OCI-LY3 (cell line): ENCODE results near the gene SGPP2.

ENCODE experiments used
- H2AFZ ChIP-seq: fragments of 200-600, 300-600 bp; shearing (Covaris generic); 2 replicates; pipeline ENCODE4 v1.6.0; 2014; ENCODE audit warnings: antibody characterized with exemption, low read depth, low read length
- H3K27ac ChIP-seq: fragments of 200-600, 300-600 bp; sonication (generic); 2 replicates; pipeline ENCODE4 v1.5.1; 2014; ENCODE audit warnings: mild to moderate bottlenecking, low read length, moderate library complexity, mixed read lengths
- H3K27me3 ChIP-seq: fragments of 200-600, 300-600 bp; sonication (generic); 2 replicates; pipeline ENCODE4 v1.6.1; 2014; ENCODE audit warnings: low read depth, low read length, mixed read lengths
- H3K36me3 ChIP-seq: fragments of 200-600, 300-600 bp; sonication (generic); replicated peaks from 2 replicates; pipeline ENCODE3; 2014; ENCODE audit warnings: low read depth, low read length, mixed read lengths
- H3K4me1 ChIP-seq: fragments of 300-600, 200-600 bp; sonication (generic); 2 replicates; pipeline ENCODE4 v1.6.1; 2014; ENCODE audit warnings: low read length, mixed read lengths
- H3K4me2 ChIP-seq: fragments of 200-600, 300-600 bp; sonication (generic); 2 replicates; pipeline ENCODE4 v1.6.1; 2014; ENCODE audit warnings: low read length, mixed read lengths
- H3K4me3 ChIP-seq: fragments of 300-600, 200-600 bp; sonication (generic); 2 replicates; pipeline ENCODE4 v1.5.1; 2014; ENCODE audit warnings: antibody characterized with exemption, mild to moderate bottlenecking, low read length, moderate library complexity
- H3K79me2 ChIP-seq: fragments of 300-600, 200-600 bp; shearing (Covaris generic); 2 replicates; pipeline ENCODE4 v1.6.1; 2014; ENCODE audit warnings: mild to moderate bottlenecking, low read length, mixed read lengths
- H3K9ac ChIP-seq: fragments of 300-600, 200-600 bp; shearing (Covaris generic); 2 replicates; pipeline ENCODE4 v1.6.0; 2014; ENCODE audit warnings: mild to moderate bottlenecking, low read length, moderate library complexity
- H3K9me3 ChIP-seq: fragments of 200-600, 300-600 bp; shearing (Covaris generic); 2 replicates; pipeline ENCODE4 v1.6.1; 2014; ENCODE audit warnings: low read length, mixed read lengths; ENCODE audit not compliant: insufficient read depth
- H4K20me1 ChIP-seq: fragments of 200-600, 300-600 bp; sonication (generic); 2 replicates; pipeline ENCODE4 v1.6.1; 2016; ENCODE audit warnings: low read length, mixed read lengths; ENCODE audit not compliant: insufficient read depth
- EZH2phosphoT487 ChIP-seq: fragments of 200-600 bp; shearing (Covaris generic); IDR thresholded peaks from 2 replicates; pipeline ENCODE4 v1.6.1; 2018; ENCODE audit warnings: antibody characterized with exemption, mixed run types, low read depth
- TF ChIP-seq, protein P1 (sequence below): fragments of 200-600, 300-600 bp; sonication (generic); IDR thresholded peaks from 2 replicates; pipeline ENCODE4 v1.5.1; 2014; ENCODE audit warnings: antibody characterized with exemption, low read length, low read depth

SGPP2 gene

GRCh38 chr2:222523783-222524544 is 99.6 kb downstream of the SGPP2 start:
- Histone ChIP-seq H3K9ac (no peak overlapping the region), H4K20me1 (no peaks in the 10 kb centered on the region), H3K9me3 (no peaks in the 10 kb centered on the region), H3K27ac (no peak overlapping the region), H2AFZ (no peak overlapping the region), H3K79me2 (no peaks in the 10 kb centered on the region), H3K4me1 (0 out of 2 replicates have a peak, but pooled peaks cover 3% of the 10 kb centered on the region), H3K4me2 (no peak overlapping the region), H3K36me3 (no peaks in the 10 kb centered on the region), H3K4me3 (no peak overlapping the region), H3K27me3 (no peaks in the 10 kb centered on the region)
- TF ChIP-seq, protein P1, sequence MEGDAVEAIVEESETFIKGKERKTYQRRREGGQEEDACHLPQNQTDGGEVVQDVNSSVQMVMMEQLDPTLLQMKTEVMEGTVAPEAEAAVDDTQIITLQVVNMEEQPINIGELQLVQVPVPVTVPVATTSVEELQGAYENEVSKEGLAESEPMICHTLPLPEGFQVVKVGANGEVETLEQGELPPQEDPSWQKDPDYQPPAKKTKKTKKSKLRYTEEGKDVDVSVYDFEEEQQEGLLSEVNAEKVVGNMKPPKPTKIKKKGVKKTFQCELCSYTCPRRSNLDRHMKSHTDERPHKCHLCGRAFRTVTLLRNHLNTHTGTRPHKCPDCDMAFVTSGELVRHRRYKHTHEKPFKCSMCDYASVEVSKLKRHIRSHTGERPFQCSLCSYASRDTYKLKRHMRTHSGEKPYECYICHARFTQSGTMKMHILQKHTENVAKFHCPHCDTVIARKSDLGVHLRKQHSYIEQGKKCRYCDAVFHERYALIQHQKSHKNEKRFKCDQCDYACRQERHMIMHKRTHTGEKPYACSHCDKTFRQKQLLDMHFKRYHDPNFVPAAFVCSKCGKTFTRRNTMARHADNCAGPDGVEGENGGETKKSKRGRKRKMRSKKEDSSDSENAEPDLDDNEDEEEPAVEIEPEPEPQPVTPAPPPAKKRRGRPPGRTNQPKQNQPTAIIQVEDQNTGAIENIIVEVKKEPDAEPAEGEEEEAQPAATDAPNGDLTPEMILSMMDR = no peak
- no peak for TF ChIP-seq EZH2phosphoT487

DNA sequence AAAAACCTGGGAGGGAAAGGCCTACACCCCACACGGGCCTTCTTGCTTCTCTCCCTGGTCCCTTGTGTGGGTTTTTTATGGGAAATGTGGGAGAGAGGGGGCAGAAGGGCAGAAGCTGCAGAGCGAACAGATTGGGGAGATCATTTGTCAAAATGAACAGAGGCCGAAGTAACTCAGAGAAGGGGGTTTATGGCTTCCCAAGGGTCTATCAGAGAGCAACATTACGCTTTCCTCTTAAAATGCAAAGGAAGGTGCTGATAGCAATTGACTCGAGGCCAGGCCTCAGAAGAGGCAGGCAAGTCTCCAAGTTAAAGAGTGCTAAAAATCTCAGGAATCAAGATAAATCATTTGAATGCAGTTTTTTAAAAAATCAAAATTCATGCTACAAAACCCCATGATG is 101.5 kb downstream of the SGPP2 start:
- H3K9me3 ChIP-seq = no peaks in the 10 kb centered on the region
- TF ChIP-seq, protein P1 = no peak
- TF ChIP-seq EZH2phosphoT487 = no peak
- H3K27ac ChIP-seq = no peak overlapping the region

DNA sequence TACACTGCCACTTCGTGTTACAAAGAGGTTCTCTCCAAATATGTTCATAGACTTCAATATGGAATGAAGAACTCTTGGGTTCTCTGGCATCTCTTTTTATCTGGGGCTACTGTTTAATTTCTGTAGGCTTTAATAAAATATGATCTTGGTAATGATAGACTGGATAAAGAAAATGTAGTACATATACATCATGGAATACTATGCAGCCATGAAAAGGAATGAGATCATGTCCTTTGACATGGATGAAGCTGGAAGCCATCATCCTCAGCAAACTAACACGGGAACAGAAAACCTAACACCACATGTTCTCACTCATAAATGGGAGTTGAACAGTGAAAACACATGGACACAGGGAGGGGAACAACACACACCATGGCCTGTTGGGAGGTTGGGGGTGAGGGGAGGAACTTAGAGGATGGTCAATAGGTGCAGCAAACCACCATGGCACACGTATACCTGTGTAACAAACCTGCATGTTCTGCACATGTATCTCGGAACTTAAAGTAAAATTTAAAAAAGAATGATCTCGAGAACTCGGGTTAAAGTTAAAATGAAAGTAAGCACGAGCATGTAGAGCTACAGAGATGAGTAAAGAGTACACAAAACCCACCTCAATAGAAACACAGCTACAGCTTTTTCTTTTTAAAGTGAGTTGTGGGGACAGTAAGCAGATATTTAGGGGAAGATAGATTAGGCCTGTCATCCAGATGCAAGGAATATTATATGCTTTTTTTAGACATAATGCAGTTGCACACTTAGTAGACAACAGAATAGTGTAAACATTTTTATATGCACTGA is 102.3 kb downstream of the SGPP2 start:
- Histone ChIP-seq H4K20me1 (no peaks in the 10 kb centered on the region), H3K4me2 (no peak overlapping the region), H3K4me3 (no peak overlapping the region), H3K27ac (no peak overlapping the region), H2AFZ (no peak overlapping the region), H3K36me3 (no peaks in the 10 kb centered on the region), H3K4me1 (0 out of 2 replicates have a peak, but pooled peaks cover 3% of the 10 kb centered on the region), H3K79me2 (no peaks in the 10 kb centered on the region), H3K27me3 (no peaks in the 10 kb centered on the region), H3K9me3 (no peaks in the 10 kb centered on the region), H3K9ac (no peak overlapping the region)
- no peak for TF ChIP-seq EZH2phosphoT487
- TF ChIP-seq, protein P1 = no peak

More for the DNA sequence above, 101.5 kb downstream of the SGPP2 start:
- Histone ChIP-seq H4K20me1 (no peaks in the 10 kb centered on the region), H3K27me3 (no peaks in the 10 kb centered on the region), H3K9ac (no peak overlapping the region), H3K4me2 (no peak overlapping the region), H3K4me3 (no peak overlapping the region), H2AFZ (no peak overlapping the region), H3K36me3 (no peaks in the 10 kb centered on the region), H3K79me2 (no peaks in the 10 kb centered on the region), H3K4me1 (0 out of 2 replicates have a peak, but pooled peaks cover 3% of the 10 kb centered on the region)

DNA sequence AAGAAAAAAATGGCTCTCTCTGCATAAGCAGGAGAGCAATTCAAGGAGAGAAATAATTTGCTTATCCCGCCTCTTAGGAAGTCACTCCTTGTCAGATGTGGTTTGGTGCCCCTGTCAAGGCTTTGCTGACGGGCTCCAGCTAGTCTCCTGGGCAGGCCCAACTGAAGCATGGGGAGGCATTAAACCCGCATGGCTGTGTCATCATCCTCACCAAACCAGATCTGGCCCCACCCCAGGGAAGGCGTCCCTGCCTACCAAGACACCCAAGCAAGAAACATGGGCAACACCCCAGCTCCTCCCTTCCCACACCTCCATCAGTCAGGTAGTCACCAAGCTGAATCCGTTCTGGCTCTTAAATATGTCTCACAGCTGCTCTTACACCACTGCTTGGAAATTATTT is 108.0 kb downstream of the SGPP2 start:
- Histone ChIP-seq H3K79me2 (no peaks in the 10 kb centered on the region), H4K20me1 (no peaks in the 10 kb centered on the region), H3K9ac (no peak overlapping the region), H3K9me3 (no peaks in the 10 kb centered on the region), H2AFZ (no peak overlapping the region), H3K27ac (no peak overlapping the region), H3K4me3 (no peak overlapping the region), H3K4me2 (no peak overlapping the region), H3K4me1 (no peaks in the 10 kb centered on the region), H3K36me3 (no peaks in the 10 kb centered on the region), H3K27me3 (no peaks in the 10 kb centered on the region)
- TF ChIP-seq, protein P1 = no peak
- no peak for TF ChIP-seq EZH2phosphoT487
